GM18520 (cell line): Measurements from ENCODE around the gene CIRBP.
"Not testable (repeated sequence)": the region's sequence is repeated elsewhere in the genome, so short reads cannot be mapped to it uniquely, and the experiment has no call there.

Experiments
- ATAC-seq: cut with Tn5 transposase; IDR thresholded peaks from one replicate; pipeline ENCODE4 v1.9.1; 2021; ENCODE audit not compliant: unreplicated experiment

CIRBP gene

GRCh38 chr19:1243768-1244692 lies 25.1 kb upstream of the CIRBP start:
- no peak for ATAC-seq

GRCh38 chr19:1244693-1245451 lies 24.3 kb upstream of the CIRBP start:
- ATAC-seq, result no peak

- ATAC-seq, result no peak
Measured at GRCh38 chr19:1245494-1246264, 23.5 kb upstream of the CIRBP start.

- not testable (repeated sequence) for ATAC-seq
Measured at GRCh38 chr19:1246265-1247087, 22.7 kb upstream of the CIRBP start.

- no peak for ATAC-seq
Measured at GRCh38 chr19:1247748-1248138, 21.4 kb upstream of the CIRBP start.

- peak; percentile 9 for ATAC-seq
Measured at GRCh38 chr19:1248139-1248785, 20.9 kb upstream of the CIRBP start, which contains the start of gene MIDN. Gene MIDN (plus strand): TSS chr19:1248583. CDS start chr19:1250297, 1,714 bp downstream.

GRCh38 chr19:1248786-1249297 lies 20.3 kb upstream of the CIRBP start:
- ATAC-seq, result peak; percentile 17

GRCh38 chr19:1249298-1249989 lies 19.7 kb upstream of the CIRBP start:
- peak; percentile 43 for ATAC-seq

GRCh38 chr19:1249990-1250436 lies 19.1 kb upstream of the CIRBP start:
- no peak for ATAC-seq

- ATAC-seq, result no peak
Measured at GRCh38 chr19:1250437-1251260, 18.5 kb upstream of the CIRBP start.

GRCh38 chr19:1251330-1252220 lies 17.6 kb upstream of the CIRBP start:
- no peak for ATAC-seq

- no peak for ATAC-seq
Measured at GRCh38 chr19:1252221-1252820, 16.8 kb upstream of the CIRBP start.

- no peak for ATAC-seq
Measured at GRCh38 chr19:1252821-1253513, 16.2 kb upstream of the CIRBP start.

- no peak for ATAC-seq
Measured at GRCh38 chr19:1253514-1254080, 15.5 kb upstream of the CIRBP start.

GRCh38 chr19:1254081-1254527 lies 15.0 kb upstream of the CIRBP start:
- ATAC-seq, result no peak
